ENCODE measurements around the gene NCOA5. TPM values are rescaled to one million over a fixed set of nuclear protein-coding genes. Genes with fewer than 3 reads are reported as not detected.

NCOA5 gene
- total RNA-seq, 1 experiment from 2014 or later: 16.5 TPM

DNA sequence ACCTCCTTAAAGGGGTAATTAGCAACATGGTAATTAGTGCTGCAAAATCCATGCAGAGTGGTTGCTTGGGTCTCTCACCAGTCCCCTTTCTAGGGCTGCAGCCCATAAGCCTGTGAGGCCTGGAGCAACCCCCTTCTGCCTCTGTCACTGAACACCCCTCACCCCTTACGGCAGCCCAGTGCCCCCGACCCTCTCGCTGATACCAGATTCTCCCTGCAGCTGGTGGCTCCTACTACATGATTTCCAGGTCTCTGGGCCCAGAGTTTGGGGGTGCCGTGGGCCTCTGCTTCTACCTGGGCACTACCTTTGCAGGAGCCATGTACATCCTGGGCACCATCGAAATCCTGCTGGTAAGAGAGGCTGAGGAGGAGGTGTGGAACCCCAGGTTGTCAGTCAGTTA is 52.7 kb downstream of the NCOA5 start:
- H3K4me3 Mint-ChIP-seq: no peak overlapping the region
- ChIA-PET CTCF (interaction anchor here (1.0 to 3.0 kb wide), 4 partner anchors 14 to 63 kb away, joined by 3 to 9 read pairs (median 6); no protein-coding TSS in a partner anchor), POLR2A (no interaction called here)
- H3K27ac Mint-ChIP-seq: no peak overlapping the region
- H3K27me3 Mint-ChIP-seq (ENCODE audit: low read depth): peaks cover 67% of the 10 kb centered on the region
- ATAC-seq: no peak
- no peaks in the 10 kb centered on the region for H3K9me3 Mint-ChIP-seq
- peaks cover 9% of the 10 kb centered on the region for H3K4me1 Mint-ChIP-seq
- no peak for TF ChIP-seq GRHL2 (CRISPR knock-in tag; IDR thresholded peaks at IDR 0.05; ENCODE audit: insufficient replicate concordance, severe bottlenecking)
- no peak for DNase-seq (ENCODE audit: low spot score)
- H3K36me3 Mint-ChIP-seq: no peaks in the 10 kb centered on the region

DNA sequence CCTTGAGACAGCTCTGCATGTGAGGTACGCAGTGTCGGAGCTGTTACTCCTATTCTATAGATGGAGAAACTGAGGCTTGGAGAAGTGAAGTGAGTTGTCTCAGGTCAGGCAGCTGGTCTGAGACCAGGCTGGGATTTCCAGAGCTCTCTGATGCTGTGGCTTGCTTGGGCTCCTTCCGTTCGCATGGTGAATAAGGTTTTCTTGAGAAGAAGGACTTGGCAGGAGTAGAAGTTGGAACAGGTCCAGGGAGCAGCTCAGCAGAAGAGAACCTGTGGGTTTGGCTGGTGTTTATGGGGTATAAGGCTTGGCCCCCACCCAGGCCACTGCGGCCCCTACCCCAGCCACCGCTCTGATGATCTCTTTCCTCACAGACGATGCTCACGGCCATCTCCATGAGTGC is 53.4 kb downstream of the NCOA5 start:
- Mint-ChIP-seq H3K27me3 (ENCODE audit: low read depth) (peaks cover 67% of the 10 kb centered on the region), H3K27ac (no peak overlapping the region), H3K4me1 (peaks cover 9% of the 10 kb centered on the region), H3K9me3 (no peaks in the 10 kb centered on the region), H3K4me3 (no peak overlapping the region), H3K36me3 (no peaks in the 10 kb centered on the region)
- no peak for TF ChIP-seq TP53 (CRISPR knock-in tag; IDR thresholded peaks at IDR 0.05)
- no peak for TF ChIP-seq ZNF263 (CRISPR knock-in tag; IDR thresholded peaks at IDR 0.05; ENCODE audit: low read depth)
- TF ChIP-seq MXD4 (CRISPR knock-in tag; IDR thresholded peaks at IDR 0.05; ENCODE audit: borderline replicate concordance): no peak
- TF ChIP-seq ZNF121 (CRISPR knock-in tag; IDR thresholded peaks at IDR 0.05): no peak
- TF ChIP-seq CBFB (CRISPR knock-in tag; IDR thresholded peaks at IDR 0.05; ENCODE audit: low read depth): no peak
- TF ChIP-seq, protein P1, sequence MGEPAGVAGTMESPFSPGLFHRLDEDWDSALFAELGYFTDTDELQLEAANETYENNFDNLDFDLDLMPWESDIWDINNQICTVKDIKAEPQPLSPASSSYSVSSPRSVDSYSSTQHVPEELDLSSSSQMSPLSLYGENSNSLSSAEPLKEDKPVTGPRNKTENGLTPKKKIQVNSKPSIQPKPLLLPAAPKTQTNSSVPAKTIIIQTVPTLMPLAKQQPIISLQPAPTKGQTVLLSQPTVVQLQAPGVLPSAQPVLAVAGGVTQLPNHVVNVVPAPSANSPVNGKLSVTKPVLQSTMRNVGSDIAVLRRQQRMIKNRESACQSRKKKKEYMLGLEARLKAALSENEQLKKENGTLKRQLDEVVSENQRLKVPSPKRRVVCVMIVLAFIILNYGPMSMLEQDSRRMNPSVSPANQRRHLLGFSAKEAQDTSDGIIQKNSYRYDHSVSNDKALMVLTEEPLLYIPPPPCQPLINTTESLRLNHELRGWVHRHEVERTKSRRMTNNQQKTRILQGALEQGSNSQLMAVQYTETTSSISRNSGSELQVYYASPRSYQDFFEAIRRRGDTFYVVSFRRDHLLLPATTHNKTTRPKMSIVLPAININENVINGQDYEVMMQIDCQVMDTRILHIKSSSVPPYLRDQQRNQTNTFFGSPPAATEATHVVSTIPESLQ (CRISPR knock-in tag; IDR thresholded peaks at IDR 0.05): no peak
- TF ChIP-seq RELA (CRISPR knock-in tag; IDR thresholded peaks at IDR 0.05; ENCODE audit: borderline replicate concordance): no peak
- TF ChIP-seq NR2C2 (CRISPR knock-in tag; IDR thresholded peaks at IDR 0.05): no peak
- TF ChIP-seq ETV6 (CRISPR knock-in tag; IDR thresholded peaks at IDR 0.05): no peak
- TF ChIP-seq ZNF396 (CRISPR knock-in tag; IDR thresholded peaks at IDR 0.05; ENCODE audit: borderline replicate concordance): no peak
- TF ChIP-seq, protein P2, sequence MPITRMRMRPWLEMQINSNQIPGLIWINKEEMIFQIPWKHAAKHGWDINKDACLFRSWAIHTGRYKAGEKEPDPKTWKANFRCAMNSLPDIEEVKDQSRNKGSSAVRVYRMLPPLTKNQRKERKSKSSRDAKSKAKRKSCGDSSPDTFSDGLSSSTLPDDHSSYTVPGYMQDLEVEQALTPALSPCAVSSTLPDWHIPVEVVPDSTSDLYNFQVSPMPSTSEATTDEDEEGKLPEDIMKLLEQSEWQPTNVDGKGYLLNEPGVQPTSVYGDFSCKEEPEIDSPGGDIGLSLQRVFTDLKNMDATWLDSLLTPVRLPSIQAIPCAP (CRISPR knock-in tag; IDR thresholded peaks at IDR 0.05): no peak
- TF ChIP-seq FOXP1 (CRISPR knock-in tag; IDR thresholded peaks at IDR 0.05; ENCODE audit: borderline replicate concordance): no peak
- TF ChIP-seq NFE2L1 (CRISPR knock-in tag; IDR thresholded peaks at IDR 0.05): no peak
- TF ChIP-seq, protein P3, sequence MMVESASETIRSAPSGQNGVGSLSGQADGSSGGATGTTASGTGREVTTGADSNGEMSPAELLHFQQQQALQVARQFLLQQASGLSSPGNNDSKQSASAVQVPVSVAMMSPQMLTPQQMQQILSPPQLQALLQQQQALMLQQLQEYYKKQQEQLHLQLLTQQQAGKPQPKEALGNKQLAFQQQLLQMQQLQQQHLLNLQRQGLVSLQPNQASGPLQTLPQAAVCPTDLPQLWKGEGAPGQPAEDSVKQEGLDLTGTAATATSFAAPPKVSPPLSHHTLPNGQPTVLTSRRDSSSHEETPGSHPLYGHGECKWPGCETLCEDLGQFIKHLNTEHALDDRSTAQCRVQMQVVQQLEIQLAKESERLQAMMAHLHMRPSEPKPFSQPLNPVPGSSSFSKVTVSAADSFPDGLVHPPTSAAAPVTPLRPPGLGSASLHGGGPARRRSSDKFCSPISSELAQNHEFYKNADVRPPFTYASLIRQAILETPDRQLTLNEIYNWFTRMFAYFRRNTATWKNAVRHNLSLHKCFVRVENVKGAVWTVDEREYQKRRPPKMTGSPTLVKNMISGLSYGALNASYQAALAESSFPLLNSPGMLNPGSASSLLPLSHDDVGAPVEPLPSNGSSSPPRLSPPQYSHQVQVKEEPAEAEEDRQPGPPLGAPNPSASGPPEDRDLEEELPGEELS (CRISPR knock-in tag; IDR thresholded peaks at IDR 0.05): no peak
- POLR2A ChIA-PET: no interaction called here
- CTCF ChIA-PET: interaction anchor here (1.5 to 3.0 kb wide), 2 partner anchors 14 to 22 kb away, joined by 4 to 9 read pairs; no protein-coding TSS in a partner anchor
- ATAC-seq (no peak), DNase-seq (ENCODE audit: low spot score) (no peak)

DNA sequence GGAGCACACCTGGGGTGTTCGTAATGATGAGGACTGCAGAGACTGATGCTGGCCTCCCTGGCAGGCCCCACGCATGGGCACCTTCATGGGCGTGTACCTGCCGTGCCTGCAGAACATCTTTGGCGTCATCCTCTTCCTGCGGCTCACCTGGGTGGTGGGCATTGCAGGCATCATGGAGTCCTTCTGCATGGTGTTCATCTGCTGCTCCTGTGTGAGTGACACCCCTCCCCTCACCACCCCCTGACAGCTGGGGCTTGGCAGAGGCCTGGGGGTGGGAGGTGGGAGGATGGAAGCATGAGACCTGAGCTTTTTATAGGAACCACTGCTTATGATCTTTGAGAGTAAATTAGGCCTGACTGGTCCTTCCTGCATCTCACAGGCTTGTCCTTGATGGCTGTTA is 54.0 kb downstream of the NCOA5 start:
- POLR2A ChIA-PET: no interaction called here
- Mint-ChIP-seq H3K4me1 (peaks cover 9% of the 10 kb centered on the region), H3K4me3 (no peak overlapping the region), H3K36me3 (no peaks in the 10 kb centered on the region), H3K27ac (no peak overlapping the region), H3K27me3 (ENCODE audit: low read depth) (peaks cover 67% of the 10 kb centered on the region), H3K9me3 (no peaks in the 10 kb centered on the region)
- TF ChIP-seq NFYB (CRISPR knock-in tag; conservative IDR thresholded peaks at IDR 0.05; ENCODE audit: low read depth) (no peak), SOX15 (CRISPR knock-in tag; IDR thresholded peaks at IDR 0.05) (no peak), ZNF232 (CRISPR knock-in tag; IDR thresholded peaks at IDR 0.05) (no peak), ZNF423 (CRISPR knock-in tag; IDR thresholded peaks at IDR 0.05) (no peak)
- TF ChIP-seq, protein P1 (CRISPR knock-in tag; IDR thresholded peaks at IDR 0.05): no peak
- TF ChIP-seq, protein P4, sequence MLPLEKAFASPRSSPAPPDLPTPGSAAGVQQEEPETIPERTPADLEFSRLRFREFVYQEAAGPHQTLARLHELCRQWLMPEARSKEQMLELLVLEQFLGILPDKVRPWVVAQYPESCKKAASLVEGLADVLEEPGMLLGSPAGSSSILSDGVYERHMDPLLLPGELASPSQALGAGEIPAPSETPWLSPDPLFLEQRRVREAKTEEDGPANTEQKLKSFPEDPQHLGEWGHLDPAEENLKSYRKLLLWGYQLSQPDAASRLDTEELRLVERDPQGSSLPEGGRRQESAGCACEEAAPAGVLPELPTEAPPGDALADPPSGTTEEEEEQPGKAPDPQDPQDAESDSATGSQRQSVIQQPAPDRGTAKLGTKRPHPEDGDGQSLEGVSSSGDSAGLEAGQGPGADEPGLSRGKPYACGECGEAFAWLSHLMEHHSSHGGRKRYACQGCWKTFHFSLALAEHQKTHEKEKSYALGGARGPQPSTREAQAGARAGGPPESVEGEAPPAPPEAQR (CRISPR knock-in tag; IDR thresholded peaks at IDR 0.05): no peak
- TF ChIP-seq, protein P2 (CRISPR knock-in tag; IDR thresholded peaks at IDR 0.05): no peak
- TF ChIP-seq, protein P5, sequence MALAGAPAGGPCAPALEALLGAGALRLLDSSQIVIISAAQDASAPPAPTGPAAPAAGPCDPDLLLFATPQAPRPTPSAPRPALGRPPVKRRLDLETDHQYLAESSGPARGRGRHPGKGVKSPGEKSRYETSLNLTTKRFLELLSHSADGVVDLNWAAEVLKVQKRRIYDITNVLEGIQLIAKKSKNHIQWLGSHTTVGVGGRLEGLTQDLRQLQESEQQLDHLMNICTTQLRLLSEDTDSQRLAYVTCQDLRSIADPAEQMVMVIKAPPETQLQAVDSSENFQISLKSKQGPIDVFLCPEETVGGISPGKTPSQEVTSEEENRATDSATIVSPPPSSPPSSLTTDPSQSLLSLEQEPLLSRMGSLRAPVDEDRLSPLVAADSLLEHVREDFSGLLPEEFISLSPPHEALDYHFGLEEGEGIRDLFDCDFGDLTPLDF (CRISPR knock-in tag; IDR thresholded peaks at IDR 0.05): no peak
- no peak for DNase-seq (ENCODE audit: low spot score)
- no peak for ATAC-seq
- CTCF ChIA-PET: interaction anchor here (1.5 kb wide), 1 partner anchor 13 kb away, joined by 4 read pairs; no protein-coding TSS in a partner anchor
